HepG2 (cell line): Measurements from ENCODE around the gene C10orf71. TPM values are rescaled to one million over a fixed set of nuclear protein-coding genes. Genes with fewer than 3 reads are reported as not detected.

Source experiments
- ATAC-seq: fragments of 200-7000 bp; cut with Tn5 transposase; 3 replicates; pipeline ENCODE4 v1.9.1; 2020; ENCODE audit warnings: mild to moderate bottlenecking, moderate library complexity
- BruUV-seq: library from RNA; stranded (reverse); fragments of 400-500 nt; replicated peaks from 2 replicates; lab custom pipeline; 2021; lab: Mats Ljungman, UMichigan
- CTCF ChIA-PET: fragments of 300-600 bp; formaldehyde crosslinking; extraction: SDS; loops from one replicate; lab custom pipeline; 2021; ENCODE audit warnings: low total read pairs, inconsistent platforms, low intra/inter-chr PET ratio; lab: Yijun Ruan, JAX
- POLR2A ChIA-PET: fragments of 350-600 bp; sonication (Branson Sonifier 250); formaldehyde crosslinking; loops from one replicate; lab custom pipeline; 2020; ENCODE audit warnings: antibody characterized with exemption, inconsistent platforms; lab: Yijun Ruan, JAX
- DNase-seq: peaks from one replicate; pipeline ENCODE4 v3.0.0-alpha.2; 2015; ENCODE audit warnings: low spot score
- FAIRE-seq: peaks from 3 replicates; lab custom pipeline; 2011; peaks lifted over from hg19 to GRCh38; lab: Jason Lieb, UNC
- H2AFZ ChIP-seq: one replicate; pipeline ENCODE4 v1.6.1; 2011; ENCODE audit warnings: low read length, inconsistent platforms
- H3K27ac ChIP-seq: fragments of 300-600 bp; 3 replicates; pipeline ENCODE4 v1.8.0; 2011; ENCODE audit warnings: mixed run types, mild to moderate bottlenecking, mixed read lengths, low read length, inconsistent platforms; ENCODE audit not compliant: insufficient read depth; ENCODE audit errors: extremely low read length
- H3K27me3 ChIP-seq, 2 experiments: fragments of 200-600 bp in 1 of 2; 2 replicates in 1 of 2; 3 replicates in 1 of 2; pipeline versions ENCODE4 v1.6.0 to v1.8.0; 2011; ENCODE audit warnings: low read length in 2 of 2, mild to moderate bottlenecking in 2 of 2, moderate library complexity in 2 of 2, inconsistent platforms in 1 of 2; ENCODE audit not compliant: insufficient read depth in 2 of 2, control insufficient read depth in 1 of 2
- H3K36me3 ChIP-seq, 2 experiments: fragments of 200-600 bp in 1 of 2; replicated peaks in 1 of 2; 2 replicates in 1 of 2; 3 replicates in 1 of 2; pipeline versions ENCODE4 v1.5.1 to v1.8.0; 2011; ENCODE audit warnings: low read length in 2 of 2, inconsistent platforms in 1 of 2; ENCODE audit not compliant: insufficient read depth in 2 of 2, control insufficient read depth in 1 of 2
- H3K4me1 ChIP-seq: 2 replicates; pipeline ENCODE4 v1.5.1; 2012; ENCODE audit warnings: low read length, inconsistent platforms; ENCODE audit not compliant: insufficient read depth
- H3K4me2 ChIP-seq: 2 replicates; pipeline ENCODE4 v1.6.0; 2011; ENCODE audit warnings: low read depth, low read length, inconsistent platforms
- H3K4me3 ChIP-seq, 3 experiments: fragments of 200-600 bp in 1 of 3; sonication (generic), shearing (Covaris generic) in 1 of 3; replicated peaks in 1 of 3; 2 replicates each; pipeline ENCODE4 v1.5.1; 2011 to 2016; ENCODE audit warnings: low read length in 3 of 3, inconsistent platforms in 2 of 3, low read depth in 2 of 3, mild to moderate bottlenecking in 2 of 3, control low read depth in 1 of 3, mixed read lengths in 1 of 3; ENCODE audit not compliant: insufficient read depth in 1 of 3
- H3K79me2 ChIP-seq: one replicate; pipeline ENCODE4 v1.6.1; 2011; ENCODE audit warnings: low read length, inconsistent platforms; ENCODE audit not compliant: insufficient read depth
- H3K9ac ChIP-seq: 2 replicates; pipeline ENCODE4 v1.6.0; 2011; ENCODE audit warnings: mild to moderate bottlenecking, low read depth, low read length, inconsistent platforms; ENCODE audit not compliant: insufficient read depth
- H3K9me3 ChIP-seq: 2 replicates; pipeline ENCODE4 v1.5.1; 2012; ENCODE audit warnings: mild to moderate bottlenecking, low read length
- H4K20me1 ChIP-seq: 2 replicates; pipeline ENCODE4 v1.6.0; 2011; ENCODE audit warnings: inconsistent platforms, mild to moderate bottlenecking, low read length, moderate library complexity; ENCODE audit not compliant: insufficient read depth
- ARNT ChIP-seq: fragments of 450-650 bp; IDR thresholded peaks from 2 replicates; pipeline ENCODE4 v1.6.1; 2017
- GATAD2A ChIP-seq: IDR thresholded peaks from 2 replicates; pipeline ENCODE4 v1.6.1; 2016
- HDAC1 ChIP-seq: sonication (generic); formaldehyde crosslinking; IDR thresholded peaks from 2 replicates; pipeline ENCODE4 v1.5.1; 2020; ENCODE audit warnings: mild to moderate bottlenecking, missing genetic modification reagents
- HNF4A ChIP-seq: sonication (generic); formaldehyde crosslinking; IDR thresholded peaks from 2 replicates; pipeline ENCODE4 v1.4.0; 2020; ENCODE audit warnings: missing genetic modification reagents
- KLF15 ChIP-seq: sonication (generic); formaldehyde crosslinking; IDR thresholded peaks from 2 replicates; pipeline ENCODE4 v1.8.1; 2023; ENCODE audit warnings: borderline replicate concordance, mild to moderate bottlenecking, inconsistent platforms, missing genetic modification reagents, mixed read lengths
- MEIS2 ChIP-seq: sonication (generic); formaldehyde crosslinking; IDR thresholded peaks from 2 replicates; pipeline ENCODE4 v1.9.0; 2021; ENCODE audit warnings: mild to moderate bottlenecking, missing genetic modification reagents
- NCOA2 ChIP-seq: sonication (generic); formaldehyde crosslinking; IDR thresholded peaks from 2 replicates; pipeline ENCODE4 v1.8.0; 2022; ENCODE audit warnings: inconsistent platforms
- SOX5 ChIP-seq: IDR thresholded peaks from 2 replicates; pipeline ENCODE4 v1.6.1; 2016; ENCODE audit warnings: borderline replicate concordance
- SSRP1 ChIP-seq: IDR thresholded peaks from 2 replicates; pipeline ENCODE4 v1.6.1; 2016; ENCODE audit warnings: control low read depth
- TARDBP ChIP-seq: sonication (generic); formaldehyde crosslinking; IDR thresholded peaks from 2 replicates; pipeline ENCODE4 v1.8.0; 2022; ENCODE audit warnings: mild to moderate bottlenecking, missing genetic modification reagents
- ZFP1 ChIP-seq: IDR thresholded peaks from 2 replicates; pipeline ENCODE4 v1.6.1; 2016
- ZKSCAN5 ChIP-seq: sonication (generic); formaldehyde crosslinking; IDR thresholded peaks from 2 replicates; pipeline ENCODE4 v1.5.1; 2020; ENCODE audit warnings: mild to moderate bottlenecking, missing genetic modification reagents
- ZNF124 ChIP-seq: sonication (generic); formaldehyde crosslinking; IDR thresholded peaks from 2 replicates; pipeline ENCODE4 v1.4.0; 2020; ENCODE audit warnings: missing genetic modification reagents
- ZNF232 ChIP-seq: sonication (generic); formaldehyde crosslinking; IDR thresholded peaks from 2 replicates; pipeline ENCODE4 v1.4.0; 2020; ENCODE audit warnings: missing genetic modification reagents, borderline replicate concordance
- ZNF317 ChIP-seq: sonication (generic); formaldehyde crosslinking; IDR thresholded peaks from 2 replicates; pipeline ENCODE4 v1.5.0; 2020; ENCODE audit warnings: mild to moderate bottlenecking, missing genetic modification reagents
- ZNF441 ChIP-seq: sonication (generic); formaldehyde crosslinking; IDR thresholded peaks from 2 replicates; pipeline ENCODE4 v1.7.0; 2021; ENCODE audit warnings: missing genetic modification reagents, borderline replicate concordance
- ZNF777 ChIP-seq: sonication (generic); formaldehyde crosslinking; IDR thresholded peaks from 2 replicates; pipeline ENCODE4 v1.4.0; 2020; ENCODE audit warnings: missing genetic modification reagents
- ZNF891 ChIP-seq: sonication (generic); formaldehyde crosslinking; IDR thresholded peaks from 2 replicates; pipeline ENCODE4 v1.5.0; 2020; ENCODE audit warnings: mild to moderate bottlenecking, missing genetic modification reagents
- WGBS: methylation state at CpG from one replicate; pipeline ENCODE4 v1.1.6; 2017; ENCODE audit warnings: low lambda C conversion rate; 5-methylcytosine and 5-hydroxymethylcytosine counted together
- in situ Hi-C: cut with HindIII; loops from 2 replicates; pipeline ENCODE4 v1.10.0; 2017; ENCODE audit warnings: low pct_unique_long_range_greater_than_20kb; ENCODE audit not compliant: extremely low pct_ligation_motif_present
- intact Hi-C: fragments of 100-400 bp; cut with micrococcal nuclease; formaldehyde crosslinking; loops from one replicate; pipeline ENCODE4 v1.10.0; 2022; ENCODE audit not compliant: unreplicated experiment
- polyA plus RNA-seq, 8 experiments: library from polyadenylated mRNA; depleted of rRNA in 3 of 8; stranded (reverse) in 7 of 8; unstranded in 1 of 8; fragments of >200 nt; fragmentation: Illumina TruSeq in 4 of 8; extraction: Trizol in 4 of 8; gene quantifications; 2 replicates each; pipeline versions ENCODE4 v1.2.1 to v1.2.3, GENCODE V29; 2011 to 2016; ENCODE audit warnings: low read depth in 4 of 8, missing spikeins in 1 of 8, mixed read lengths in 1 of 8; ENCODE audit not compliant: insufficient read depth in 1 of 8
- total RNA-seq, 5 experiments: library from RNA; depleted of rRNA; stranded (reverse); fragments of >200 nt; fragmentation: Illumina TruSeq; extraction: Trizol; gene quantifications; 2 replicates each; pipeline ENCODE4 v1.2.3, GENCODE V29; 2016; ENCODE audit warnings: low read depth in 1 of 5
- TF ChIP-seq, protein P1 (sequence below): sonication (generic); formaldehyde crosslinking; IDR thresholded peaks from 2 replicates; pipeline ENCODE4 v1.5.0; 2020; ENCODE audit warnings: mild to moderate bottlenecking, missing genetic modification reagents, borderline replicate concordance
- TF ChIP-seq, protein P2 (sequence below): sonication (generic); formaldehyde crosslinking; IDR thresholded peaks from 2 replicates; pipeline ENCODE4 v1.4.0; 2020; ENCODE audit warnings: missing genetic modification reagents, borderline replicate concordance

C10orf71 gene
- total and polyA plus RNA-seq, 2 of the 13 experiments (the other 11 are each of a cell fraction or from before 2014, with no cell fraction given), result not detected

DNA sequence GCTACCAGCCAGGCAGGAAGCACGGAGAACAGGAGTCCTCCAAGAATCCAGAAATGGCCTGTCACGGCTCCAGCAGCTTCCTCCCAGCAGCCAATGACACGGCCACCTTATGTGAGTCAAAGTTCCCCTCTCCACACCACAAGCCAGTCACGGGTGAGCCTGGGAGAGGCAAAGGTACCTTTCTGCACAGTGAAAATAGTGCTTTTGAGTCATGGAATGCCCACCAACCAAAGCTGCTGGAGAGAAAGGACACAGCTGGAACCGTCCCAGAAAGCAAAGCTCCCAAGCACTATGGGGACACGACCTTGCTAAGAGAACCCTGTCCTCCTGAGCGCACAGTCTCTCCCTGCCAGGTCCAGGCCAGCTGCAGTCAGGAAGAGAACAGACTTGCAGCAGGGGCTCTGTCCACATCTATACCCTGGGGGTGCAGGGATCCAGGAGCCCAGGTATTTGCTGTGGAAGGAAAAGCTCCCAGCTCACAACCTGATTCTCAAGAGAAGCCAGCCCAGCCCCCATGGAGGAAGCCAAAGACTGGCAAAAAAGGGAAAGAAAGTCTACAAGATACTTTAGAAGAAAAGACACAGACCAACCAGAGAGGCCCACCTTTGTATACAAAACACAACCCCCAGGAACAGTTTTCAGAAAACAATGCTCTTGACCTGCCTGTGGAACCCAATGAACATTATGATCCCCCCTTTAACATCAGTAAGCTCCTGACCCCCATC is 24.4 kb downstream of the C10orf71 start:
- Histone ChIP-seq H3K36me3 (no peaks in the 10 kb centered on the region), H3K9ac (no peak overlapping the region), H3K27me3 (peaks cover 7 to 45% of the 10 kb centered on the region in 2 experiments; a peak in 4 of 5 replicates), H3K9me3 (no peaks in the 10 kb centered on the region), H2AFZ (no peak overlapping the region), H4K20me1 (no peaks in the 10 kb centered on the region), H3K4me2 (no peak overlapping the region), H3K4me1 (no peaks in the 10 kb centered on the region), H3K79me2 (no peaks in the 10 kb centered on the region), H3K4me3 (no peak overlapping the region), H3K27ac (no peak overlapping the region)
- TF ChIP-seq ZNF124 (CRISPR knock-in tag), result no peak
- TF ChIP-seq TARDBP (CRISPR knock-in tag), result no peak
- TF ChIP-seq HNF4A, result no peak
- no peak for TF ChIP-seq ZNF317 (CRISPR knock-in tag)
- TF ChIP-seq SSRP1, result no peak
- no peak for TF ChIP-seq KLF15
- TF ChIP-seq ZNF441 (CRISPR knock-in tag), result no peak
- no peak for TF ChIP-seq GATAD2A
- TF ChIP-seq NCOA2 (CRISPR knock-in tag), result no peak
- TF ChIP-seq ZNF232 (CRISPR knock-in tag), result no peak
- no peak for TF ChIP-seq MEIS2
- TF ChIP-seq ZKSCAN5 (CRISPR knock-in tag), result no peak
- TF ChIP-seq ZNF777, result no peak
- no peak for TF ChIP-seq ARNT
- TF ChIP-seq, protein P1, sequence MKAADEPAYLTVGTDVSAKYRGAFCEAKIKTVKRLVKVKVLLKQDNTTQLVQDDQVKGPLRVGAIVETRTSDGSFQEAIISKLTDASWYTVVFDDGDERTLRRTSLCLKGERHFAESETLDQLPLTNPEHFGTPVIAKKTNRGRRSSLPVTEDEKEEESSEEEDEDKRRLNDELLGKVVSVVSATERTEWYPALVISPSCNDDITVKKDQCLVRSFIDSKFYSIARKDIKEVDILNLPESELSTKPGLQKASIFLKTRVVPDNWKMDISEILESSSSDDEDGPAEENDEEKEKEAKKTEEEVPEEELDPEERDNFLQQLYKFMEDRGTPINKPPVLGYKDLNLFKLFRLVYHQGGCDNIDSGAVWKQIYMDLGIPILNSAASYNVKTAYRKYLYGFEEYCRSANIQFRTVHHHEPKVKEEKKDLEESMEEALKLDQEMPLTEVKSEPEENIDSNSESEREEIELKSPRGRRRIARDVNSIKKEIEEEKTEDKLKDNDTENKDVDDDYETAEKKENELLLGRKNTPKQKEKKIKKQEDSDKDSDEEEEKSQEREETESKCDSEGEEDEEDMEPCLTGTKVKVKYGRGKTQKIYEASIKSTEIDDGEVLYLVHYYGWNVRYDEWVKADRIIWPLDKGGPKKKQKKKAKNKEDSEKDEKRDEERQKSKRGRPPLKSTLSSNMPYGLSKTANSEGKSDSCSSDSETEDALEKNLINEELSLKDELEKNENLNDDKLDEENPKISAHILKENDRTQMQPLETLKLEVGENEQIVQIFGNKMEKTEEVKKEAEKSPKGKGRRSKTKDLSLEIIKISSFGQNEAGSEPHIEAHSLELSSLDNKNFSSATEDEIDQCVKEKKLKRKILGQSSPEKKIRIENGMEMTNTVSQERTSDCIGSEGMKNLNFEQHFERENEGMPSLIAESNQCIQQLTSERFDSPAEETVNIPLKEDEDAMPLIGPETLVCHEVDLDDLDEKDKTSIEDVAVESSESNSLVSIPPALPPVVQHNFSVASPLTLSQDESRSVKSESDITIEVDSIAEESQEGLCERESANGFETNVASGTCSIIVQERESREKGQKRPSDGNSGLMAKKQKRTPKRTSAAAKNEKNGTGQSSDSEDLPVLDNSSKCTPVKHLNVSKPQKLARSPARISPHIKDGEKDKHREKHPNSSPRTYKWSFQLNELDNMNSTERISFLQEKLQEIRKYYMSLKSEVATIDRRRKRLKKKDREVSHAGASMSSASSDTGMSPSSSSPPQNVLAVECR (CRISPR knock-in tag), result no peak
- TF ChIP-seq HDAC1 (CRISPR knock-in tag), result no peak
- TF ChIP-seq, protein P2, sequence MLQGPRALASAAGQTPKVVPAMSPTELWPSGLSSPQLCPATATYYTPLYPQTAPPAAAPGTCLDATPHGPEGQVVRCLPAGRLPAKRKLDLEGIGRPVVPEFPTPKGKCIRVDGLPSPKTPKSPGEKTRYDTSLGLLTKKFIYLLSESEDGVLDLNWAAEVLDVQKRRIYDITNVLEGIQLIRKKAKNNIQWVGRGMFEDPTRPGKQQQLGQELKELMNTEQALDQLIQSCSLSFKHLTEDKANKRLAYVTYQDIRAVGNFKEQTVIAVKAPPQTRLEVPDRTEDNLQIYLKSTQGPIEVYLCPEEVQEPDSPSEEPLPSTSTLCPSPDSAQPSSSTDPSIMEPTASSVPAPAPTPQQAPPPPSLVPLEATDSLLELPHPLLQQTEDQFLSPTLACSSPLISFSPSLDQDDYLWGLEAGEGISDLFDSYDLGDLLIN (CRISPR knock-in tag), result no peak
- TF ChIP-seq ZNF891, result no peak
- no peak for TF ChIP-seq ZFP1 (CRISPR knock-in tag)
- TF ChIP-seq SOX5 (CRISPR knock-in tag), result no peak
- FAIRE-seq (no peak), ATAC-seq (no peak), DNase-seq (no peak)
- no TSS peak for BruUV-seq
- in situ Hi-C loops, result no loop called here
- intact Hi-C loops, result no loop called here
- POLR2A ChIA-PET, result no interaction called here
- WGBS, result 0% methylated on average over 3 of the region's 7 CpGs
- CTCF ChIA-PET, result no interaction called here
